ENCODE measurements around the gene MTG2.

Gene MTG2

DNA sequence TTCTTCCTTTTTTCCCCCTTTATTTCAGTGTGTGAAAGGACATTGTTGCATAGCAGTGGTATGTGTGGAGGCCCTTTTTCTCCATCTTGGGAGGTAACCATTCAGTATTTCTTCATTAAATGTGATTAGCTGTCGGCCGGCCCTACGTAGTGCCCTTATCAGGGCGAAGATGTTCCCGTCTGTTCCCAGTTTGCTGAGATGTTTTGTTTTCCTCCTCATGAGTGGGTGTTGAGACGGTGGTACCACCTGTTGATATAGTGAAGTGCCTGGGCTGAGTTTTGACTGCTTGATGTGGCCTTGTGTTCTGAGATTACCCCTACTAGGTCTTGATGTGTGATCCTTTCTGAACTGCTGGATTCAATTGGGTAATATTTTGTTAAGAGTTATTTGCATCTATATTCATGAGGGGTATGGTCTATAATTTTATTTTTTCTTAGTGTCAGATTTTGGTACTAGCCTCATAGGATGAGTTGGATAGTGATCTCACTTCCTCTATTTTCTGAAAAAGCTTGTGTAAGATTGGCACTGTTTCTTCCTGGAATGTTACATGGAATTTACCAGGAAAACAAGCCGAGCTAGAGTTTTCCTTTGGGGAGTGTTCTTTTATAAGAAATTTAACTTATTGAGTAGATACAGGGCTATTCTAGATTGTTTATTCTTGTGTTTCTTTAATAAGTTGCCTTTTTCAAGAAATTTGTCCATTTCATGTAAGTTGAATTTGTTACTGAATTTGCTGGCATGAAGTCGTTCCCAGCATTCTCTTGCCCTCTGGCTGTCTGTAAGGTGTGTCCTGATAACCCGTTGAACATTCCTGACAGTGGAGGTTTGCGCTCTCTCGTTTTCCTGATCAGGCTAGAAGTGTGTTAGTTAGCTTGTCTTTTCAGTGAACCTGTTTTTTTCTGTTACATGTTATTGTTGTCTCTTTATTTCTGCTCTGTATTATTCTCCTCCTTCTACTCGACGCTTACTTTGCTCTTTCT, 4.3 kb downstream of the MTG2 start:
- DNase-seq: no peak

DNA sequence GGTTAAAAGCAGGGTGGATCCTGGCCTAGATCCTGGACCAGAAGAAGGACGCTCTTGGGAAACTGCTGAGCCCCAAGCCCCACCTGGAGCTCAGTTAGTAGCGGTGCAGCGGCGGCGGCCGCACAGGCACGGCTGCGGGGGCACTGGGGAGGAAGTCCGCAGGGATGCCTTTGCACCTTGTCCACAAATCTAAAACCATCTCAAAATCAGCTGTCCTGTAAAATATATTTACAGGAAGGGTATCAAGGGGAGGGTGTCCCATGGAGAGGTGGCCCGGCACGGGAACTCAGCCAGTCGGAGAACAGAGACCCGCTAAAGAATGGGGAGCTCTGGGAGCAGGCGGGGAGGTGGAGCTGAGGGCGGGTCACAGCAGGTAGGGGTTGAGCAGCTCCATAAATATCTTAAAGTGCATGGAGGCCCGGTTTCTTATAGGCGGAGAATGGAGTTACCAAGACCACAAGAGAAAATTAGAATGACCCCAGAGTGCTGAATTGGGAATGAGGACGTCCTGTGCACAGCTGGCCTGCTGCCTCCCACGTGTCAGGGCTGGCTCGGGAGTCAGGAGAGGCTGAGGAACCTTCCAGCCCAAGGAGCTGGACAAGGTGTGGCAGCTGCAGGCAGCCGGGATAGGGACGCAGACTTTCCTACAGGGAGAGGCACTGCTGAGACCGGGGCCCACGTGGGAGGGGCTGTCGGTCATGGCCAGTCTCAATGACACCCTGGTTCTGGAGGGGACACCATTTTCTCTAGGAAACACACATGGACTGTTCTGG, 8.0 kb downstream of the MTG2 start:
- DNase-seq: no peak

DNA sequence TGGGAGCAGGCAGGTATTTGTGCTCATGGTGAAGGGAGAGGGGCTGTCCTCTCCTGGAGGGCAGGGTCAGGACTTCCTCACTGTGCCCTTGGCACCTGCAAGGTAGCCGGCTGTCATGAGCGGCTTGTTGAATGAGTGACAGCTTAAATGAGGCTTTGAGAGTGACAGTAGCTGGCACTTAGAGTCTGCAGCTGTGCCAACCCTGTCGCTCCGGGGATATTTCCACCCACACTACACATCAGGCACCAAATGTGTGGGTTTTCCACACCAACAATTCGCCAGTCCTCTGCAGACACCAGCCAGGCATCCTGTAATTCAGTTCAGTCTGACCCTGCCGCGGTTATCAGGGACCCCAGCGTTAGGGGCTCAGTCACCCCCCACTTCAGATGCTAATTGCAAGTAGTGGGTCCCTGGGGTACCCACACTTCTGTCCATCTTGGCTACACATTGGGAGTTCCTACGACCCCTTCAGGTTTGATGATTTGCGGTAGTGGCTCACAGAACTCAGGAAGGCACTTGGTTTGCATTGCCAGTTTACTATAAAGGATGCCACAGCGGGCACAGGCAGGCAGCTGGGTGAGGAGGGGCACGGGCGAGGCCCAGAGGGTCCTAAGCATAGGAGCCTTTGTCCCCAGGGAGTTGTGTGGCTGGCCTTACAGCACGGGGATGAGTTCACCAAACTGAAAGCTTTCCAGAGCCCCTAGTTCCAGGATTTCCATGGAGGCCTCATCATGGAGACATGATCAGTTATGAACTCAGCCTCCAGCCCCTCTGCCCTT, 9.1 kb downstream of the MTG2 start:
- no peak for DNase-seq

DNA sequence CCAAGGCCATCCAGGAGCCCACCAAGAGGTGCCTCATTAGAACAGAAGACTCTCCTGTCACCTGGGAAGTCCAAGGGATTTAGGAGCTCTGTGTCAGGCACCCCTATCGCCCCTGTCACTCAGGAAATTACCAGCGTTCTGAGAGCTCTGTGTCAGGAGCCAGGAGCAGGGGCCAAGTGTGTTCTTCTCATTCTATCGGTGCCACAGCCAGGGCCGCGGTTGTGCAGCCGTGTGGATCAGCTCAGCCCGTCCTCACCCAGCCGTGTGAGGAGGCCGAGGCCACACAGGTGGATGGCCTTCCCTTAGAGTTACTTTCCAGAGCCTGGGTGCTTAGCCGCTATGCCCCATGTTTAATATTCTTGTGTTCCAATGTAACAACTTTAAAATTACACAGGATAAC, 9.8 kb downstream of the MTG2 start:
- DNase-seq: no peak

DNA sequence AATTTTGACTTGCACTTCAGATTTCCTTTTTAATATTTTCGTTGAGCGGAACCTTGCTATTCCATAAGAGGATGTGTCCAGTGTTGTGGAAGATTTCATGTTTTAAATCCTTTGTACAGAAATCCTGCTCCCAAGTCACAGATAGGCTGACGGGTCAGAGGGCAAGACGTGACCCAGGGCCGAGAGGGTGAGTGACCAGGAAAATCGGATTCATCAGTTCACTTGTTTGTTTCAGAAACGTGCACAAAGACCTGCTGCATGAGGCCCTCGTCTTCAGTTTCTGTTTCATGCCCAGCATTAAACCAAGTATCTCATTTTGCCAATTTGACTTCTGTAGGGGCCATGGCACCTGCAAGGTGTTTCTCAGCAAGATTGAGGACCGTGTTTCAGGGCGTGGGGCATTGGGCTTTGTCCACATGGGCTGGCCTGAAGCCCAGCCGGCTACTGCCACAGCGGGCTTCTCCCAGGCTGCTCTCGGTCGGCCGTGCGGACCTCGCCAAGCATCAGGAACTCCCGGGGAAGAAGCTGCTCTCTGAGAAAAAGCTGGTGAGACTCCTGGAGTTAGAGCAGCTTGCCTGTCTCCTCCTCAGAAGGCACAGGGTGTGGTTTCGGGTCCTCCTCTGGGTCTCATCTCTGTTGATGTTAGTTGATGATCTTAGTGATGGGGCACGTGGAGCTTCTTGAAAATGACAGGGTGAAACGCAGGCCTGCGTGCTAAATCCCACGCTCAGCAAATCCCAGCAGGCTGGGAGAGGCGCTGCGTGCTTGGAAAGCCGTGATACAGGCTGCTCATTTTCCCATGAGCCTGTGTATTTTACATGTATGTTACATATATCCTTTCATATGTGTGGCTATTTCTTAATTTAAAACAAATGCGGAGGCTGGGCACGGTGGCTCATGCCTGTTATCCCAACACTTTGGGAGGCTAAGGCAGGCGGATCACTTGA, 10.5 kb downstream of the MTG2 start:
- DNase-seq: no peak

DNA sequence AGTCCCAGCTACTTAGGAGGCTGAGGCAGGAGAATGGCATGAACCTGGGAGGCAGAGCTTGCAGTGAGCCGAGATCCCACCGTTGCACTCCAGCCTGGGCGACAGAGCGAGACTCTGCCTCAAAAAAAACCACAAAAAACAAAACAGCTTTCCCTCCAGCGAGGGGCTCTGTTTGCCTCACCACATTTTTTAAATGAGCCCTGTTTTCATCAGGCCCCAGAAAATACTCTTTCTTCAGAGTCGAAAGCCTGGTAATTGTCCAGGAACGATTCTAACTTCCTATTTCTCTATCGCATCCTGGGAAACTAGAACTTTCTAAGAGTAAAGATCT, 12.2 kb downstream of the MTG2 start:
- DNase-seq: no peak

DNA sequence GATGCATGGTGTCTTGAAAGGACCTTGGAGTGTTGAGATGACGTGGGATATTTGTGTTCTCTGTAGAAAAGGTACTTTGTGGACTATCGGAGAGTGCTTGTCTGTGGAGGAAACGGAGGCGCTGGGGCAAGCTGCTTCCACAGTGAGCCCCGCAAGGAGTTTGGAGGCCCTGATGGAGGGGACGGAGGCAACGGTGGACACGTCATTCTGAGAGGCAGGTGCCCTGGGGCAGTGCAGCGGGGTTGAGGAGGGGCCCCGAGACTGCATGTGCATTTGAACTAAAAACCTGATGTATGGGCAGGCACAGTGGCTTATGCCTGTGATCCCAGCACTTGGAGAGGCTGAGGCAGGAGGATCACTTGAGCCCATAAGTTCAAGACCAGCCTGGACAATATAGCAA, 12.9 kb downstream of the MTG2 start:
- DNase-seq: no peak

DNA sequence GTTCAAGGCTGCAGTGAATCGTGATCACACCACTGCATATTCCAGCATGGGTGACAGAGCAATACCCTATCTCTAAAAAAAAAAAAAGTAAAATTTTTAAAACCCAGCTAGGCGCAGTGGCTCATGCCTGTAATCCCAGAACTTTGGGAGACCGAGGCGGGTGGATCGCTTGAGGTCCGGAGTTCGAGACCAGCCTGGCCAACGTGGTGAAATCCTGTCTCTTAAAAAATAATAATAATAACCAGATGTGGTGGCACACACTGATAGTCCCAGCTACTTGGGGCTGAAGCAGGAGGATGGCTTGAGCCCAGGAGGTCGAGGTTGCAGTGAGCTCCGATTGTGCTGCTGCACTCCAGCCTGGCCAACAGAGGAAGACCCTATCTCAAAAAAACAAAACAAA, 13.5 kb downstream of the MTG2 start:
- no peak for DNase-seq

DNA sequence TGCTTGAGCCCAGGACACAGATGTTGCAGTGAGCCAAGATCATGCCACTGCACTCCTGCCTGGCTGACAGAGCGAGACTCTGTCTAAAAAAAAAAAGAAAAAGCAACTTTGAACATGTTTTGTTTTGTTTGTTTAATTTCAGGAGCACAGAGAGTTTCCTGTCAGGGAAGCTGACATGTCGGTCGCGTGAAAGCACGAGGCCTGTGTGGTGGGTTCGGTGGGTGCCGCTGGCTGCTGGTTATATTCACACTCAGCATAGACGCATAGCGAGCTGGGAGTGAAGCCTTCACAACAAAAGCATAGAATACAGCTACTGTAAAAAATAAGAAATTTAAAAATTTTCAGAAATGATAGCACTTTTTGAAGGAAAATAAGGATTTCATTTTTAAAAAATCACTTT, 14.5 kb downstream of the MTG2 start:
- DNase-seq: no peak

DNA sequence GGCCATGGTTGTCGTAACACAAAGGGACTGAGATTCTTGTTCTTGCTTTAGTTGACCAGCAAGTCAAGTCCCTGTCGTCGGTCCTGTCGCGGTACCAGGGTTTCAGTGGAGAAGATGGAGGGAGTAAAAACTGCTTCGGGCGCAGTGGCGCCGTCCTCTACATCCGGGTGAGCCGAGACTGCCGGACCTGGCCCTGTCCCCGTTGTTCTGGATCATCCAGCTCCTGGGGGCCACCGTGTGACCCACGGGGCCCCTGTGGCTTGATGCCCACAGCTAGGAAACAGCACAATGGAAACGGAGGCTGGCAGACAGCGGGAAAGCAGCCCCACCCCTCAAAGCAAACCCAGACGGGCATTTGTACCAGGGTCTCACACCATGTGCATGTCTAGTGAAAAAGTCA, 15.0 kb downstream of the MTG2 start:
- DNase-seq: no peak

DNA sequence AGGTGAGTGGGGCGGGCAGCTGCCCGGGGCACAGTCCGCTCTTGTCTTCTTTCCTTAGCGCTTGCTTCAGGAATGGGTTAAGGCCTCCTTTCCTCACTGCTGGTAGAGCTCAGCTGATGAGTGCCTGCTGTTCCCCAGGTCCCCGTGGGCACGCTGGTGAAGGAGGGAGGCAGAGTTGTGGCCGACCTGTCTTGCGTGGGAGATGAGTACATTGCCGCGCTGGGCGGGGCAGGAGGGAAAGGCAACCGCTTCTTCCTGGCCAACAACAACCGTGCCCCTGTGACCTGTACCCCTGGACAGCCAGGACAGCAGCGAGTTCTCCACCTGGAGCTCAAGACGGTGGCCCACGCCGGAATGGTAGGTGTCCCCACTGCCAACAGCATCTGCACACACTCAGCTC, 15.7 kb downstream of the MTG2 start:
- DNase-seq: no peak

DNA sequence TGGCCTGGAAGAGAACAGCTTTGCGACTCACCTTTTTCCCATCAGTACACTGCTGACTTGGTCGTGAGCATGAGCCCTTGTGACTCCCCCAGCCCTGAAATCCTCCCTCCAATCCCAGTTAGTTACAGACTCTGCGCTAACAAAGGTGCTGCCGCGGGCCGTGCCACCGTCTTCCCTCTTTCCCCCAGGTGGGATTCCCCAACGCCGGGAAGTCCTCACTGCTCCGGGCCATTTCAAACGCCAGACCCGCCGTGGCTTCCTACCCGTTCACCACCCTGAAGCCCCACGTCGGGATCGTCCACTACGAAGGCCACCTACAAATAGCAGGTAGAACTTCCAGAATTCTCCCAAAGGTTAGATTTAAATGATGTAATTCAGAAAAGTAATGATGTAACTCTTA, 16.1 kb downstream of the MTG2 start:
- DNase-seq: no peak

DNA sequence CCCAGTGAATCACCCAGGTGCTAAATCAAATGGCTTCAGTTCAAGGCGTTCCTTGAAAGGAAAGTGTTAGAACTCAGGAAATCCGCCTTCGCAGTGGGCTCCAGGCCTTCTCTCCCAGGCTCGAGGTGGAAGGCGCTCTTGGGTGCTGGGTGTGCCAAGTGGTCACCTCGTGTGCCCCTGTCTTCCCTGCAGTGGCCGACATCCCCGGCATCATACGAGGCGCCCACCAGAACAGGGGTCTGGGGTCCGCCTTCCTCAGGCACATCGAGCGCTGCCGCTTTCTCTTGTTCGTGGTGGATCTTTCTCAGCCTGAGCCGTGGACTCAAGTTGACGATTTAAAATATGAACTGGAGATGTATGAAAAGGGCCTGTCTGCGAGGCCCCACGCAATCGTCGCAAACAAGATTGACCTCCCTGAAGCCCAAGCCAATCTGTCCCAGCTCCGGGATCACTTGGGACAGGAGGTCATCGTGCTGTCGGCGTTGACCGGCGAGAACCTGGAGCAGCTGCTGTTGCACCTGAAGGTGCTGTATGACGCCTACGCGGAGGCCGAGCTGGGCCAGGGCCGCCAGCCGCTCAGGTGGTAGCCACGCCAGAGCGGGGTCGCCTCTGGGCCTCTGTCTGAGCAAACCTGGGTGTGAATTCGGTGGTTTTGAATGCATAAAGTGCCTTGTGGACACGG, 17.8 kb downstream of the MTG2 start:
- DNase-seq: no peak

DNA sequence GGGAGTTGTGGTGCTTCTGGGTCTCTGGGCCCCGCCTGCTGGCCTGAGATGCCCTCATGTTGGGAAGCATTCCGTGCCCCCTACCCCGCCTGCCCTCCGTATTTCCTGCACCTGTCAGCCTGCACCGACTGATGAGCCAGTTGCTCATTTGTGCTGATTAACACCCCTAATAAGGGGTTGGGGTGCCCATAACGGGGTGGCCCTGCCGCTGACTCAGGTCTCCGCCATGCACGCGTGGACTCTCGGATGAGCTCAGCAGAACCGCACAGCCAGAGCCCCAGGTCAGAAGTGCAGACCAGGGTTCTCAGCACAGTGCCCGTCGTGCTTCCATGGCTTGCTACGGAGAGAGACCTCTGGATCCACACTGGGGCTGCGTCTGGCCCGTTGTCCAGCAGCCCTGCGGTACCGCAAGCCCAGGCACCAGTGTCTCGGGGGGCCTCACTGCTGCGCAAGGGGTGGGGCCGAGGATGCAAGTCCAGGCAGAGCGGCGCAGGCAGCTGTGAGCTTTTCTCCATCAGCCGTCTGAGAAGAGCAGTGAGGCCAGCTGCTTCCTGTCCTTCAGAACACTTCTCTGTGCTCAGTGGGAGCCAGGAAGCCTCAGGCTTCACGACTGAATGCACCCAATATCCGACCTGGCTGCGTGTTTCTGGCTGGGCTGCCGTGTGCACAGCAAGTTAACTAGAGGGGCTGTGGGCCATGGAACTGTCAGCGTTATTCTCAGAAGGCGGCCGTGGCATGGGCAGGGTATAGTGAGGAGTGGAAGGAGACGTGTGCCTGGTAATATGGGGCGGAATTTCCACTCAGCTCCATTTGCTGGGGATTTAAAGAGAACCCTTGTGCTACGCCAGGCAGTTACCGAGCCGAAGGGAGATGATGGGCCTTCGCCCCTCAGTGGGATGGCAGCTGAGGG, 18.6 kb downstream of the MTG2 start:
- no peak for DNase-seq

DNA sequence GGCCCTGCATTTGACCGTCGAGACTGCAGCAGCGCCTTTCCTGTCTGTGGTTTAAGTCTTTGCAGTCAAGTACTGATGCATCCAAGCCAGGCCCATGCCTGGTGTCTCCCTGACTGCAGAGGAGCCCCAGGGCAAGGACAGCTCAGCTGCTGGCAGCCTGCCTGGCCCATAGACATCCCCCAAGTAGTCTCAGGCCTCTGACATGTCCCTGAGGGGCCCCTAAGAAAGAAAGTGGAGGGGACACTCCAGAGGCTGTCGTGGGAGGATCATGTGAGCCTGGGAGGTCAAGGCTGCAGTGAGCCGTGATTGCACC, 19.2 kb downstream of the MTG2 start:
- DNase-seq: no peak

DNA sequence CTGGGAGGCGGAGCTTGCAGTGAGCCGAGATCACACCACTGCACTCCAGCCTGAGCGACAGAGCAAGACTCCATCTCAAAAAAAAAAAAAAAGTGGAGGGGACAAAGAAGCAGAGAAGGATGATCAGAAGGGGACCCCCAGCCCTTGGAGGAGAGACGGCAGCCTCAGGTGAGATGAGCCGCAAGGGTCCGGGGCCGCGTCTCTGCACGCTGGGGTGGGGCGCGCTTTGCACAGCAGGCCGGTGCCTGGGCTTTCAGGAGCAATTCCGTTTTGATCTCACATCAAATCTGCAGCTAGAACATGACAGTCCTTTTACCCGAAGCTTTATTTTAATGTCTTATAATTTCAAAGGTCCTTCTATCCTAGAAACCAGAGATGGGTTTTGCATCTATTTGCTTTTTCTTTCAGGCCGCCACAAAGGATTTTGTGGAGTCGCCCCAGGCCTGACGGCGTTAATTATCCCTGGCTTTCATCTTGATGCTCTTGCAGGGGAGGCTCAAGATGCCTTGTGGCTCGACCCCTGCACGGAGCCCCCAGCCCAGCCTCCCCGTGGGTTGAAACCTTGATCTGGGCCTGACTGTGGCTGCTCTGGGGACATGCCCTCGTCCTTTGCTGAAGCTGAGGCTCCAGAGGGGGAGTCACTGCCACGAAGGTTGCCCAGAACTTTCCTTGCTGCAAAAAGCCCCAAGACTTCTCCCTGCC, 20.0 kb downstream of the MTG2 start:
- DNase-seq: no peak

DNA sequence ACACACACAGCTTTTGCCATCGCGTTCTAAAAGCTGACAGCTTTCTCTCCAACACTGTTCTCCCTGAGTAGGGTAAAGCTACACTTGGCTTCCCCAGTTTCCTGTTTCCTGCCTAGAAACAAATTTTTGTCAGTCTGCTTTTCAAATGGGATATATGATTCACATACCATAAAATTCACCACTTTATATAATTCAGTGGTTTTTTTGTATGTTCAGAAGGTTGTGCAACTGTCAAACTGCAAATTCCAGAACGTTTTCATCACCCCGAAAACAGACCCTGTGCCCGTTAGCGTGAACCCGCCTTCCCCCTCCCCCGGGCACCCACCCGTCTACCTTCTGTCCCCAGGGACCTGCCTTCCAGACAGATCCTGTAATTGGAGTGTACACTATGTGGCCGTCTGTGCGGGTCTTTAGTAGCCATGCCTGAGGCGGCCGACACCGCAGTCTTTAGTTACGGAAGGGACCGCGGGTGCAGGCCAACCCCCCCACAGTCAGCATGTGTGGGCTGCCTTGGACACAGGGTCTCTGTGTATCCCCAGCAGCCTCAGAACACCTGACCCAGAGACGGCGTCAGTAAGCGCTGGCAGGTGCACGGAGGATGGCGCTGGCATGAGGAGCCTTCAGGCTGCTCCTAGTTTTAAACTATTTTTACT, 20.7 kb downstream of the MTG2 start:
- DNase-seq: no peak

DNA sequence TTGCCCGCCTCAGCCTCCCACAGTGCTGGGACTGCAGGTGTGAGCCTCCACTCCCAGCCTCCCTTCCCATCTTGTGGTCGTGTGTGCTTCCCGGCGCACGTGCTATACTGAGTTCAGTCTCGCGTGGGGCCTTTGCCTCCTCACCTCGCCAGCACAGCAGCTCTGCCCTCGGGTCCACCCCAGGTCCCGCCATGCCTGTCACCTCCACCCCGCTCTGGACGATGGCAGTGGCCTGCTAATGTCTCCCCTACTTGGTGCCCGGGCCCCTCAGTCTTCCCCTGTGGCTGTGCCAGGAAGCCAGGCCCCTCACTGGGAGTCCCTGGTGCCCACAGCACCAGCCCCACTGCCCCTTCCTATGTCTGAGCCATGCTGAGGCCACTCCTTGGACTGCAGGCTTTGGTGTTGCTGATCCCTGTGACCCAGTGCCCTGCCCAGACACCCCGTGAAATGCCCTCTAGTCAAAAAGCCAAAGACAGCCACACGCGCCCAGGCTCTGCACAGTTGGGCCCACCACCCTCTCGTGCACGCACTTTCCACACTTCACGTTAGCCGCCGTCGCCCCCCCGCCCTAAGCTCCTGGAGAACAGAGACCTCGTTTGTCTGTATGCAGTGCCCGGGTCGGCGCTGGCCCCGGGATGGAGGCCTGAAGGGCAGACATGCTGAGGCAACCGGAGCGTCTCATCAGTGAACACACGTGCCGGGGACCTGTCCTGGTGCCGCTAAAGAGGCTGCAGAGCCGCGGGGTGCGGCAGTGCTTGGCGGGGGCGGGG, 23.0 kb downstream of the MTG2 start:
- DNase-seq: no peak

DNA sequence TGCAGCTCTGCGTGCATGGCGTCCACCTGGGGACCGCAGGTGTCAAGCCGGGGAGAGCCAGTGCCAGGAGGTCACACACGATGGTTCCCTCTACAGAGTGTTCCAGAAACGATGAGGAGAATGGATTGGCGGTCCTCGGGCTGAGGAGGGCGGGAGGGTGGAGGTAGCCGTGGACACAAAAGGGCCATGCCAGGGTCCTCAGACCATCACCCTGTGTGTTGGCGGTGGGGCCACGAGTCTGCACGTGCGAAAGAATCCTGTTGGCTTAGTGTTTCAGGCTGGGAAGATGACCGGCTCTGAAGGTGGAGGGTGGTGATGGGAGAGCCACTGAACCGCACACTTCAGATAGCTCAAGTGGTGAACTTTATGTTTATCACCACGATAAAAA, 23.6 kb downstream of the MTG2 start:
- DNase-seq: no peak

All from activated naive CD4-positive, alpha-beta T cell treated with anti-CD3 and anti-CD28 coated beads, Interleukin-2, amount 50 U/mL, for 16 hours (primary cell).